GM21576 (cell line): ENCODE results near the gene LDHD.
A peak's percentile ranks its signal among the peaks of the same experiment; 100 is the strongest.
"Not testable (repeated sequence)": the region's sequence is repeated elsewhere in the genome, so short reads cannot be mapped to it uniquely, and the experiment has no call there.

ENCODE experiments used
- ATAC-seq: cut with Tn5 transposase; IDR thresholded peaks from one replicate; pipeline ENCODE4 v1.9.1; 2021; ENCODE audit warnings: mild to moderate bottlenecking, moderate library complexity; ENCODE audit not compliant: unreplicated experiment

The LDHD gene

DNA sequence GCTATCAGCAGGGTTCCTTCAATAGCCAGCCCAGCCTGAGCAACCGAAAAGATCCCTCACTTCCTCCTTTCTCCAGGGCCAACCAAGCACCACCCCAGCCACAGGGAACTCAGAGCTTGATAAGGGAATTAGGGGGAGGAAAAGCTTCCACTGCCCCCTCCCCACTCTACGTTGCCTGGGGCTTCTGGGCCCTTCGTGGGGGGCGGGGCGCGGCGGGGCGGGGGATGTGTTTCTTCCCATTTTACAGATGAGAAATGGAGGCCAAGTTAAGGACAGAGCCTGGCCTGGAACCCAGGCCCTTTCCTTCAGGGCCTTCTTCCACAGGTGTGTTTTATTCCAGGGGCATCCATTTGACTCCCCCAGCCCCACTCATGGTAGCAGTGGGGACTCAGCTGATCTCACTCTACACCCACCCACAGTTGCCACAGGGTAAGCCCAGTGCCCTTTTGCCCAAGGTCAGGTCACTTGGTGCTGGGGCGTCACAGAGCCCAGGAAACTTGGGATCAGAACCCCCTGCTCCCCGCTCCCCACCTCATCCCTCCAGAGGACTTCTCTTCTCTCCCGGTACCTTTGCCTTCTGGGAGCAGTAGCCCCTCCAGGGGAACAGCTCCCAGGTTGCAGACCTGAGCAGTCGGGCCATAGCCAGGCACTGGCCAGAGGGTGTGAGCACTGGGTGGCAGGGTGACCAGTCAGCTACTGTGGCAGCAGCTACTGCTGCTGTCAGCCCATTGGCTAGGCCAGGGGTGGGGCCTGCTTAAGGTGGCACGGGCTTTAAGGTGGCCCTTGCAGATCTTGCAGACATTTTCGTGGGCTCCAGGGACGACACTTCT lies at the start of gene LDHD:
TSS of gene LDHD (minus strand) at position 700 of the 830 bp plus-strand sequence. CDS start at position 640, 60 bp downstream.
- no peak for ATAC-seq

DNA sequence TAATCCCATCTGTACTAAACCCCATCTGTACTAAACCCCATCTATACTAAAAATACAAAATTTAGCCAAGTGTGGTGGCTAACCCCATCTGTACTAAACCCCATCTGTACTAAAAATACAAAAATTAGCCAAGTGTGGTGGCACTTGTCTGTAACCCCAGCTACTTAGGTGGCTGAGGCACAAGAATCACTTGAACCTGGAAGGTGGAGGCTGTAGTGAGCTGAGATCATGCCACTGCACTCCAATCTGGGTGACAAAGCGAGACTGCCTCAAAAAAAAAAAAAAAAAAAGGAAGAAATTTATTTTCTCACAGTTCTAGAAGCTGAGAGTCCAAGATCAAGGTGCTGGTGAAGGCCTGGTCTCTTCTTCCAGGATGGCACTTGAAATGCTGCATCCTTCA lies 43.8 kb upstream of the LDHD start:
- no peak for ATAC-seq

DNA sequence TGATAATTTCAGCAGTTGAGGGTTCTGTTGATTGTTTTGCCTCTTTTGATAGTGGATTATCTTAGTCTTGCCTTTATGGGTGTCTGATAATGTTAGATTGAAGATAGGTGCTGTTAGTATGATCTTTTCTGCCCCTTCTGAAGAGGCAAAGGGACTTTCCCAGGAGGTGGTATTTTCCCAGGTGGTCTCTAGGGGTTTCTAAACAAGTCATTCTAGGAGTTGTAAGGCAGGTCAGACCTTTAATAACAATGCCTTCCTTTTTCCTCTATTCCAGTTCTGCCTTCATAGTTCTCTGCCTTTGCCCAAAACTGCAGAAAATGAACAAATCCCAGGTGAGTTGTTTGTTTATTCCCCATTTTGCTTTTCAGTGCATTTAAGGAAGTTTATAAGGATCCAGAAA lies 36.1 kb upstream of the LDHD start:
- no peak for ATAC-seq

DNA sequence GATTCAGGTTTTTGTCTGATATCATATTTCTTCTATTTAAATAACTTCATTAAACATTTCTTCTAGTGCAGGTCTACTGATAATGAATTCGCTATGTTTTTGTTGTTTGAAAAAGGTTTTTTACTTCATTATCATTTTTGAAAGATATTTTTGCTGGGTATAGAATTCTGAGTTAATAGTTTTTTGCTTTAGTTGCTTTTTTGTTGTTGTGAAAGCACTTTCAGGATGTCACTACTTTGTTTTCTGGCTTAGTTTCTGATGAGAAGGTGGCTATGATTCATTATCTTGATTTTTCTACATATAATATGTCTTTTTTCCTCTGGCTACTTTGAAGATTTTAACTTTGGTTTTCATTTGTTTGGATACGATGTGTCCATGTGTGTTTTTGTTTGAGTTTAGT lies 35.2 kb upstream of the LDHD start:
- ATAC-seq = no peak

DNA sequence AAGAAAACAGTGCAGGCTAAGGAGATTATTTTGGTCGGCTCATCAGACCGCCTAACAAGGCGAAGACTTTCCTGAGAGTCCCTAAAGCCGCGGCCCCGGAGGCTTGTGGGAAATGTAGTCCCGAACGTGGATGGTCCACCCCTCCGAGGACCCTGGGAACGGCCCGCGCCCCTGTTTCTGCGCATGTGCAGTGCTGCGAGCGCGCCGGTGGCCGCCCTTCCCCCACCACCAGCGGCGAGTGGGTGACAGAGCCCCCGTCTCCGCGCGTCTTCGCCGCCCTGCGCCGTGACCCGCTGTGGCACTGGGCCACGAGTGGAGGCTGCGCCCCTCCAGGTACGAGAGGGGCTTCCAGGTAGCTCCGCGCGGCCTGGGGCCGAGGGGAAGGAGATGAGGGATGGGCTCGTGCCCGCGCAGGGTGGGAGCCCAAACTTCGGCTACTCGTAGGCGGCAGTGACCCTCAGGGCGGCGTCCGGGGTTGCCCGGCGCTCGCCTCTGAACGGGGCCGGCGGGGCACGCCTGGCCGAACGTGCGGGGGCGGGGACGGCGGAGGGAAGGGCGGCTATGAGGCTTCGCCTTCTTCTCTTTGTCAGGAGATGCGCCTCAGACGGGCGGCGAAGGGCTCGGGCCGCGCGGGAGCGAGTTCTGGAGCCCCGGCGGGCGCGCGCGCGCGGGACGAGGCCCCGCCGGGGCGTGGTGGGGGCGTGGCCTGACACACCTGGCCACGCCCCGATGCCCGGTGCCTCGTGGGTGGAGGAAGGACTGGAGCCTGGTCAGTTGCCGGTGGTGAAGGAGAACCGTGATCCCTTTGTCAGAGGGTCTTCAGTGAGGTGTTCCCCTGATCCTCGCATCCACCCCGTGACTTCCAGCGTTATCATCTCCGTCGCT lies 32.0 kb upstream of the LDHD start, which contains the start of gene ZFP1:
TSS of gene ZFP1 (plus strand) at position 214 of the 885 bp plus-strand sequence. CDS start 4,428 bp downstream, outside the sequence.
- ATAC-seq = peak; percentile 87

DNA sequence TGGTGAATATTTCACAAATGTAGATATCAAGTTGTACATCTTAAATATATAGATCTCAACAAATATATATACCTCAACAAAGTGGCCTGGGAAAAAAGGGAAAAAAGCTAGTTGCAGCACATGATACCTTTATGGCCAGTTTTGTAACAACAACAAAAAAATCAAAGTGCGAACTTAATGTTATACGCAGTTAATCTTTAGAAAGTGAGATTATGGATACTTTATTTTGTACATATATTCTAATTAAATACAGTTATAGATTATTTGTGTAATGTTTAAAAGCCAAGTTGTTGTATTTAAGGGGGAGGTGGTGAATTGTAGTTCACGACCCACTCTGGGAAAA lies 31.4 kb upstream of the LDHD start:
- no peak for ATAC-seq

DNA sequence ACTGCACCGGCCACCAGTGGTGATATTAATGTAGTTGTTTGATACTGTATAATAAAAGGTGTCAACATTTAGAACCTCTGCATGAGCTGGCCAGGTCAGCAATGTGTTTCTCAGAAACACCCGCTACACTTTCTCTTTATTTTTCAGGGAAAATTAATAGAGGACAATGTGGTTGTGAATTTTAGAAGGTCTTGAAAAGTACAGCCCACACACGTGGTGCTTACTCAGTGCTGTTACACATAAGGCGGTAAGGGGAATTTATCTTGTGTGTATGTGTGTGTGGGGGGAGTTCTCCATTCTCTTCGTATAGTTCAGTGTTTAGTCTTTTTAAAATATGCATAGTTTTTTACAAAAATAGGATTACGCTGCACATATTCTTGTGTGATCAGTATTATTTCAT lies 27.4 kb upstream of the LDHD start:
- ATAC-seq = no peak

DNA sequence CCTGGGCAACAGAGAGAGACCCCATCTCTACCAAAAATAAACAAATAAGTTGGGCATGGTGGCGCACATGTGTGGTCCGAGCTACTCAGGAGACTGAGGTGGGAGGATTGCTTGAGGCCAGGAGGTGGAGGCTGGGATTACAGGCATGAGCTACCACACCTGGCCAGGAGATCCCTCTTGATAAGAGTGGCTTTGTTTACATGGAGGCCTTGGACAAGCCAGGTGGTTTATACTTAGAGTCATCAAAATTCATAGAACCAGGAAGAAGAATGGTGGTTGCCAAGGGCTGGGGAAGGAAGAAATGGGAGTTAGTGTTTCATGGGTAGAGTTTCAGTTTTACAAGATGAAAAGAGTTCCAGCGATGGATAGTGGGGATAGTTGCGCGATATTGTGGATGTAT lies 22.9 kb upstream of the LDHD start:
- ATAC-seq = no peak

DNA sequence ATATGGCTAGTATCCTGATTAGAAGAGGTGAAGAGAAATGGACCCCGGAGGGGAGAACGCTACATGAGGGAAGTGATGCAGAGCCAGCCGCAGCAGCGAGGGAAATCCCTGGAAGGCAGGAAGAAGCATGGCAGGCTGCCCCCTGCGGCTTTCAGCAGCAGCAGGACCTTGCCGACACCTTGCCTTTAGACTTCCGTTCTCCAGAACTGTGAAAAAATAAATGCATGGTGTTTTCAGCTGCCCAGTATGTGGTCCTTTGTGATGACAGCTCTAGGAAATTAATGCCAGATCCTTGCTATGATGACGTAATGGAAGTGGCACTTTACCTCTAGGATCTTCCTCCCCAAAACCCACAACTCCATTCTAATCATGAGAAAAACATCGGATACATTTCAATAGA lies 22.1 kb upstream of the LDHD start:
- no peak for ATAC-seq

DNA sequence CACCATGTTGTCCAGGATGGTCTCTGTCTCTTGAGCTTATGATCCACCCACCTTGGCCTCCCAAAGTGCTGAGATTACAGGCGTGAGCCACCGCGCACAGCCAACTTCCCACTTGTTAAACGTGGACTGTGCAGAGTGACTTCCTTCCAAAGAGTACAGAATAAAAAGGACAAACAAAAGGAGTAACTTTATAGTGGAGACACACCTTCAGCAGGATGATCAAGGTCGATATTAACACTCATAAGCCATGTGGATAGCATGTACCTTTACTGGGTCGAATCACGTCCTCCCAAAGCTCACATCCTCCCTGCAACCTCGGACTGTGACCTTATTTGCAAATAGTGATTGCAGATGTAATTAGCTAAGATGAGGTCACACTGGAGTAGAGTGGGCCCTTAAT lies 21.7 kb upstream of the LDHD start:
- no peak for ATAC-seq

DNA sequence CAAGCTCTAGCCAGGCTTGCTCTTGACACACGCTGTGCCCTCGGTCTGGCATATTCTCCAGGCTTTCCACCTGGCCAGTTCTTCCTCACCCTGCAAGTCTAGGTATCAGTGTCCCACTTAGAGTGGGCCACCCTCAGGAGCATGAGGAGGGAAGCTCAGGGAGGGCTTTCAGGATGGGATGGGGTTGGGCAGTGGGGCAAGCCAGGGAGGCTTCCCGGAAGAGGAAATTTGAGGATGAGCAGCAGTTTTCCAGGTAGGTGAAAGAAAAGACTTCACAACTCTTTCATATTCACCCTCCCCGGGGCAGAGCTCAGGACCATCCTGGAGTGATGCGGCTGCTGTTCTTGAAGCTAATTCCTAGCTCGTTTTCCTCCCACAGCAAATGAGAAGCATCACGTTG lies 14.5 kb upstream of the LDHD start:
- ATAC-seq = no peak

DNA sequence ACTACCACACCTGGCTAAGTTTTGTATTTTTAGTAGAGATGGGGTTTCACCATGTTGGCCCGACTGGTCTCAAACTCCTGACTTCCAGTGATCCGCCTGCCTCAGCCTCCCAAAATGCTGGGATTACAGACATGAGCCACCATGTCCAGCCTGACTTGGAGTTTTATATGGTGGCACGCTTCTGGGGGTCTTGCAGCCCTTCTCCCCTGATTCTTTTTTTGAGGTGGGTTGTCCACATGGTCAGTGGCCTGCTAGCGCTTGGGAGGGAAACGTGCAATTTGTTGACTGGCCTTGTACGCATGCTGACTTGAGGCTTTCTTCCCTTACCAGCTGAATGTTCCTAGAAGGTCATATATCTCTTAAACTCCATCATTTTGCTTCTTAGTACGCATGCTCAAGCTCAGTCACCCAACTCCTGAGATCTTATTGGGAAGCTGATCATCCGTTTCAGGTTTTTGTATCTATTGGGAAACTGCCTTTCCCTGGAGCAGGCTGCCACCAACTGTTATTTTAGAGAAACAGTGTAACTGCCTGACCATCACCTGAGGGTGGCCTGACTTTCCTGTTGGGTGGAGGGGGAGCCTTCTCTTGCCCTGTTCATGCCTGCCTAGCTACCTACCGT lies 13.7 kb upstream of the LDHD start:
- ATAC-seq = no peak

DNA sequence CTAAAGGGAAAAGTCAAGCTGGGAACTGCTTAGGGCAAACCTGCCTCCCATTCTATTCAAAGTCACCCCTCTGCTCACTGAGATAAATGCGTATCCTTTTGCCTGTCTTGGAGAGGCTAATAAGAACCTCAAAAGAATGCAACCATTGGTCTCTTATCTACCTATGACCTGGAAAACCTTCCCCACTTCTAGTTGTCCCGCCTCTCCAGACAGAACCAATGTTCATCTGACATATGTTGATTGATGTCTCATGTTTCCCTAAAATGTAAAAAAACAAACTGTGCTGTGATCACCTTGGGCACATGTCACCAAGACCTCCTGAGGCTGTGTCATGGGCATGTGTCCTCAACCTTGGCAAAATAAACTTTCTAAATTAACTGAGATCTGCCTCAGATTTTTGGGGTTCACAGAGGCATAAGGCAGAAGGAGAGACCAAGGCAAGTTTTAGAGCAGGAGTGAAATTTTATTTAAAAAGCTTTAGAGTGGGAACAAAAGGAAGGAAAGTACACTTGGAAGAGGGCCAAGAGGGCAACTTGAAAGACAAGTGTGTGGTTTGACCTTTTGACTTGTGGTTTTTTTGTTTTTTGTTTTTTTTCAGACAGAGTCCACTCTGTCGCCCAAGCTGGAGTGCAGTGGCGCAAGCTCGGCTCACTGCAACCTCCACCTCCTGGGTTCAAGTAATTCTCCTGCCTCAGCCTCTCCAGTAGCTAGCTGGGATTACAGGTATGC lies 13.0 kb upstream of the LDHD start:
- ATAC-seq = not testable (repeated sequence)

DNA sequence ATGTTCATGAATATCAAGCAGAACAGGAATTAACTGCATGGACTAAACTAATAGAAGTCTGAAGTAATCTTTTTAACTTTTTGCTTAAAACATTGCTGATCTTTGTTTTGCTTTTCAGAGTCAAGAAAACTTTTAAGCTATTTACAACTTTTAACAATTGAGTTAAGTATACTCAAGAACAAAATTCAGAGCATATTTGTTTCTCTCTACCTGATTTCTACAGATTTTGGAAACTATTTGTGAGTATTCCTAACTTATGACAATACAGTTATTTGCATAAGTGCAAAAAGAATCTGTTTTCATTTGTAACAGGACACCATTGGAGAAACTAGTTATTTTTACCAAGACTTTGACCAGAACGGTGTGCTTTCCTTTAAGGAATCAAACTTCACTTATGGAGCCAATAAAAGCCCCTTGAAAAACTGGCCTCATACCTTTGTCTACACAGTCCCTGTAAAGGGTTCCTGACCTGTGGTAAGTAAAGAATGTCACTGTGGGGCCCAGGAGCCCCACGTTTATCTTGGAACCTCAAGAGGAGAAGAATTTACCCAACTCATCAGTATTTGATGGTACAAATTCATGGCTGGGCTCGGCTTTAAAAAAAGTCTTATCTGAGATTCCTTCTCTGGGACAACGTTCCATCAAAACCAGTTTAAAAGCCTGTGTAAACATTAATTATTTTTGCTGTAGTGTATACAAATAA lies 11.3 kb upstream of the LDHD start:
- ATAC-seq = no peak

DNA sequence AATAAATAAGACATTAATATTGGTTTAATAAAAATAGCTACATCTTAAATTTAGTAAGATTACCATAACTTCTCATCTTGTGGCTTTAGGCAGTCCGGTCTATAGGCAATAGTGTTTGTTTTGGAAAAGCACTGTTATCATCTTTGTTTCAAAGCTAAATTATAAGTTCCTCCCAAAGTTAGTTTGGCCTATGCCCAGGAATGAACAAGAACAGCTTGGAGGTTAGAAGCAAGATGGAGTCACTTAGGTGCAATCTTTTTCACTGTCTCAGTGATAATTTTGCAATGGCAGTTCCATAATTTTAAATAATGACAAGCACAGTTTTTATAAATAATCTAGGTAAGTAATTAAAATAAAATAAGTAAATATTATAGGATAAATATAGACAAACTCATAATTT lies 6.0 kb upstream of the LDHD start:
- ATAC-seq = no peak

DNA sequence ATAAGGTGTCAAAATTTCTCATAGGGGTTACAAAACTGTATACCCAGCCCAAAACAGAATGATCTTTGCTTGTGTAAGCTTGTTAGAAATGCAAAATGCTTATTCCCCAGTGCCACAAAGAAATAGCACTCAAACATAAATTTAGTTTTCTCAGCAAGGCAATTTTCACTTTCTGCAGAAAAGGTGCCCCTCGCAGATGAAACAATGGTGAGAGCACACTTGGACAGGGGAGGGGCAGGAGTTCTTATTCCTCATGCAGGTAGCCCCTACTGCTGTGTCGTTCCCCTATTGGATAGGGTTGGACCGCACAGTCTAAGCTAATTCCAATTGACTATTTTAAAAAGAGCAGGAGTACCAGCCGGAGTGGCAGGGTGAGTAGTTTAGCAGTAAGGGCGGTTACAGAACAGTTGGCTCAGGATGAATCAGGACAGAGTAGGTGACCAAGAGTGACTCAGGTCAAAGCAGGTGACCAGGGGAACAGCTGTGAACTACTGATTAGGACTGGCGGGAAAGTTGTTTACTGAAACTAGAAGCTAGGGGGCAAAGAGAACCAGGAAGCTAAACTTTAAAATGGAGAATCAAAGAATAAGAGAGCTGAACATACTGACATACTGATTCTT lies 5.5 kb upstream of the LDHD start:
- no peak for ATAC-seq

DNA sequence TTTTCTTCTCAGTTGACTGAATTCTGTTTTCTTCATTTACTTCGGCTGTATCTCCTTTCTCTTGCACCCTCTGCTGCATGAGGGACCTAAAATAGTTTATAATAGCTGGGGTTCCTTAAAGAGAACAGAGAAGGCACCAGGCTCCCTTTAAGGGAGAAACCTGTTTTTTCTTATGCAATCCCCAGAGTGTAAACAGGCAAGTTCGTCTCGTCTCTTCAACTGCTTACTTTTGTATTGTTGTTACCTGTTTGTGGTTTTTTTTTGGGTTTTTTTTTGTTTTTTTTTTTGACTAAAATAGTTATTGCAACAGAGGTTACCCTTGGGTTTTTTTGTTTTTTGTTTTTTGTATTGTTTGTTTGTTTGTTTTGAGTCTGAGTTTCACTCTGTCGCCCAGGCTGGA lies 3.7 kb upstream of the LDHD start:
- no peak for ATAC-seq

DNA sequence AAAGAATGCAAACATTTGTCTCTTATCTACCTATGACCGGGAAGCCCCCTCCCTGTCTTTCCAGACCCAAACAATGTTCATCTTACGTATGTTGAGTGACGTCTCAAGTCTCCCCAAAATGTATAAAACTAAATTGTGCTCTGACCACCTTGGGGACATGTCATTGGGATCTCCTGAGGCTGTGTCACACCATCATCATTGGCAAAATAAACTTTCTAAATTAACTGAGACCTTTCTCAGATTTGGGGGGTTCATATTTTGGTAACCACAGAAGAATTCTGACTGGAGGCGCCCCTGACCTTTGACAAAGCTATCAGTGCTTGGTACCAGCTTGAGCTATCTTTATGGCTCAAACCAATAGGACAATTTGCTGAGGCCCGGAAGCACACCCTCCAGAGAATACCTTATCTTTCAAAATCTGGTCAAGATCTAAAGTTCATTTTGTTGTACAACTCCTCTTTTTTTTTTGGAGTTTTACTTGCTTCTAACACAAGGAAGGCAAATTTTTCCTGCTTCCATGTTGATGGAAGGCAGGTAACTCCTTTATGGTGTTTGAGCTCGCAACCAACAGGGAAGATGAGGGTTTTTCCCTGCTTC lies 2.5 kb upstream of the LDHD start:
- no peak for ATAC-seq

DNA sequence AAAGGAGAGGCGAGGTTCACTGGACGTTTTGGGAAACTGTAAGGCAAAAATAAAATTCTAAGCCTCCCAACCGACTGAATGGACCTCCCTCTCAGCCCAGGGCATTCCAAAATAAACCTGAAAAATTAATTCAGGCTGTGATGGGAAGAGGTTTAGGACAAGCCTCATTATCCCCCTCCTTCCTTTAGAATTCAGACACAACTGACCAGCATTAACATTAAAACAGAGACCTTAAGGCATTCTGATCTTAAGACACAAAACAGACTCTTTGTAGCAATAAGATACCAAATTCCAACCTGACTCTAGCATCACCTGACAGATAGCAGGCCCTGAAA lies 298 bp upstream of the LDHD start:
- ATAC-seq = no peak
